GM23338 (cell line): ENCODE measurements around the gene CHST12. TPM values are rescaled to one million over a fixed set of nuclear protein-coding genes. Genes with fewer than 3 reads are reported as not detected.

Experiments used
- EZH2phosphoT487 ChIP-seq: fragments of 200-600 bp; sonication (generic); IDR thresholded peaks from one replicate; pipeline ENCODE4 v1.8.1; 2018; ENCODE audit warnings: antibody characterized with exemption; ENCODE audit not compliant: unreplicated experiment
- STAT1 ChIP-seq: IDR thresholded peaks from one replicate; pipeline ENCODE4 v1.6.1; 2016; ENCODE audit warnings: antibody characterized with exemption; ENCODE audit not compliant: unreplicated experiment
- polyA plus RNA-seq: library from polyadenylated mRNA; unstranded; fragments of >200 nt; fragmentation: Nextera tagmentation; extraction: Ambion mirVana; gene quantifications from 2 replicates; pipeline ENCODE4 v1.2.1, GENCODE V29; 2016
- total RNA-seq: library from RNA; depleted of rRNA; stranded (reverse); fragments of >200 nt; shearing (Covaris generic); gene quantifications from 2 replicates; pipeline ENCODE4 v1.2.3, GENCODE V29; 2014
- TF ChIP-seq, protein P1 (sequence below): IDR thresholded peaks from one replicate; pipeline ENCODE4 v1.6.1; 2018; ENCODE audit warnings: antibody characterized with exemption; ENCODE audit not compliant: unreplicated experiment
- TF ChIP-seq, protein P2 (sequence below): fragments of 250-450 bp; sonication (Bioruptor Pico); IDR thresholded peaks from 2 replicates; pipeline ENCODE4 v1.5.0; 2020; ENCODE audit warnings: mild to moderate bottlenecking, moderate library complexity

The CHST12 gene
- total and polyA plus RNA-seq, 2 experiments from 2014 or later = 10.1 to 14.6 TPM

DNA sequence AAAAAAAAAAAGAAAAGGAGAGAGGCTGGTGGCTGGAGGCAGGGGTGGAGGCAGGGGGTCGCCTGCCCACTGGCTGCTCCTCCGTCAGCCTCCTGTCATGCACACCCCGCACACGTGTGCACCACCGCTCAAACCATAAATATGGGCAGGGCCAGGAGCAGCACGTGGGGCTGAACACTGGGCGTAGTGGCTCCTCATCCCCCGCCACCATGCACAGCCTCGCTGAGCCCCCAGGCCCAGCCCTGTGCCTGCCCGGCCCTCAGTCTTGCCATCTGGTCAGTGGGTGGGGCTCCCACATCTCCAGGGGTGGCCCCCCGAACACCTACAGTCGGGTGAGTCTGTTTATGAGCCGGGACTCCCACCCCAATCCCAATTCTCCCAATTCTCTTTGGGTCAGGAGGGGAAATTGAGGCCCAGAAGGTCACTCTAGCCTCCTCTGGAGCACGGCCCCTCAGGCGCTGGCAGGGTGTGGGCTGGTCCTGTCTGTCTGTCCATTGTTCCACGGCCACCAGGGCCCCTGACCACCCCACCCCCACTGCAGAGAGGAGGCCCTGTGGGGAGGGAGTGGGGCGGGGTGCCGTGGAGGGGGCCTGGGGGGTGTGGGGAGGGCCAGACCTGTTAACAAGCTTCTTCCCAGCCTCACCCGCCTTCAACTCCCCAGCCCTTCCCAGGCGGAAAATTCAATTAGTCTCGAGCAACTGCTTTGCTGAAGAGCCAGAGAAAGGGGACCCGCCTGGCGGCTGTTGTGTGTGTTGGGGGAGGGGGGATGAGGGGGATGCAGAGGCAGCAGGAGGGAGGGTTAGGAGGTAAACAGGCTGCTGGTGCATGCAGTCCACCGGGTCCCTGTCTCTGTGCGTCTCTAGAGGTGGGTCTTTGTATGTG, 92.2 kb downstream of the CHST12 start (continued):
- TF ChIP-seq, protein P1, sequence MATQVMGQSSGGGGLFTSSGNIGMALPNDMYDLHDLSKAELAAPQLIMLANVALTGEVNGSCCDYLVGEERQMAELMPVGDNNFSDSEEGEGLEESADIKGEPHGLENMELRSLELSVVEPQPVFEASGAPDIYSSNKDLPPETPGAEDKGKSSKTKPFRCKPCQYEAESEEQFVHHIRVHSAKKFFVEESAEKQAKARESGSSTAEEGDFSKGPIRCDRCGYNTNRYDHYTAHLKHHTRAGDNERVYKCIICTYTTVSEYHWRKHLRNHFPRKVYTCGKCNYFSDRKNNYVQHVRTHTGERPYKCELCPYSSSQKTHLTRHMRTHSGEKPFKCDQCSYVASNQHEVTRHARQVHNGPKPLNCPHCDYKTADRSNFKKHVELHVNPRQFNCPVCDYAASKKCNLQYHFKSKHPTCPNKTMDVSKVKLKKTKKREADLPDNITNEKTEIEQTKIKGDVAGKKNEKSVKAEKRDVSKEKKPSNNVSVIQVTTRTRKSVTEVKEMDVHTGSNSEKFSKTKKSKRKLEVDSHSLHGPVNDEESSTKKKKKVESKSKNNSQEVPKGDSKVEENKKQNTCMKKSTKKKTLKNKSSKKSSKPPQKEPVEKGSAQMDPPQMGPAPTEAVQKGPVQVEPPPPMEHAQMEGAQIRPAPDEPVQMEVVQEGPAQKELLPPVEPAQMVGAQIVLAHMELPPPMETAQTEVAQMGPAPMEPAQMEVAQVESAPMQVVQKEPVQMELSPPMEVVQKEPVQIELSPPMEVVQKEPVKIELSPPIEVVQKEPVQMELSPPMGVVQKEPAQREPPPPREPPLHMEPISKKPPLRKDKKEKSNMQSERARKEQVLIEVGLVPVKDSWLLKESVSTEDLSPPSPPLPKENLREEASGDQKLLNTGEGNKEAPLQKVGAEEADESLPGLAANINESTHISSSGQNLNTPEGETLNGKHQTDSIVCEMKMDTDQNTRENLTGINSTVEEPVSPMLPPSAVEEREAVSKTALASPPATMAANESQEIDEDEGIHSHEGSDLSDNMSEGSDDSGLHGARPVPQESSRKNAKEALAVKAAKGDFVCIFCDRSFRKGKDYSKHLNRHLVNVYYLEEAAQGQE = no peak
- TF ChIP-seq, protein P2, sequence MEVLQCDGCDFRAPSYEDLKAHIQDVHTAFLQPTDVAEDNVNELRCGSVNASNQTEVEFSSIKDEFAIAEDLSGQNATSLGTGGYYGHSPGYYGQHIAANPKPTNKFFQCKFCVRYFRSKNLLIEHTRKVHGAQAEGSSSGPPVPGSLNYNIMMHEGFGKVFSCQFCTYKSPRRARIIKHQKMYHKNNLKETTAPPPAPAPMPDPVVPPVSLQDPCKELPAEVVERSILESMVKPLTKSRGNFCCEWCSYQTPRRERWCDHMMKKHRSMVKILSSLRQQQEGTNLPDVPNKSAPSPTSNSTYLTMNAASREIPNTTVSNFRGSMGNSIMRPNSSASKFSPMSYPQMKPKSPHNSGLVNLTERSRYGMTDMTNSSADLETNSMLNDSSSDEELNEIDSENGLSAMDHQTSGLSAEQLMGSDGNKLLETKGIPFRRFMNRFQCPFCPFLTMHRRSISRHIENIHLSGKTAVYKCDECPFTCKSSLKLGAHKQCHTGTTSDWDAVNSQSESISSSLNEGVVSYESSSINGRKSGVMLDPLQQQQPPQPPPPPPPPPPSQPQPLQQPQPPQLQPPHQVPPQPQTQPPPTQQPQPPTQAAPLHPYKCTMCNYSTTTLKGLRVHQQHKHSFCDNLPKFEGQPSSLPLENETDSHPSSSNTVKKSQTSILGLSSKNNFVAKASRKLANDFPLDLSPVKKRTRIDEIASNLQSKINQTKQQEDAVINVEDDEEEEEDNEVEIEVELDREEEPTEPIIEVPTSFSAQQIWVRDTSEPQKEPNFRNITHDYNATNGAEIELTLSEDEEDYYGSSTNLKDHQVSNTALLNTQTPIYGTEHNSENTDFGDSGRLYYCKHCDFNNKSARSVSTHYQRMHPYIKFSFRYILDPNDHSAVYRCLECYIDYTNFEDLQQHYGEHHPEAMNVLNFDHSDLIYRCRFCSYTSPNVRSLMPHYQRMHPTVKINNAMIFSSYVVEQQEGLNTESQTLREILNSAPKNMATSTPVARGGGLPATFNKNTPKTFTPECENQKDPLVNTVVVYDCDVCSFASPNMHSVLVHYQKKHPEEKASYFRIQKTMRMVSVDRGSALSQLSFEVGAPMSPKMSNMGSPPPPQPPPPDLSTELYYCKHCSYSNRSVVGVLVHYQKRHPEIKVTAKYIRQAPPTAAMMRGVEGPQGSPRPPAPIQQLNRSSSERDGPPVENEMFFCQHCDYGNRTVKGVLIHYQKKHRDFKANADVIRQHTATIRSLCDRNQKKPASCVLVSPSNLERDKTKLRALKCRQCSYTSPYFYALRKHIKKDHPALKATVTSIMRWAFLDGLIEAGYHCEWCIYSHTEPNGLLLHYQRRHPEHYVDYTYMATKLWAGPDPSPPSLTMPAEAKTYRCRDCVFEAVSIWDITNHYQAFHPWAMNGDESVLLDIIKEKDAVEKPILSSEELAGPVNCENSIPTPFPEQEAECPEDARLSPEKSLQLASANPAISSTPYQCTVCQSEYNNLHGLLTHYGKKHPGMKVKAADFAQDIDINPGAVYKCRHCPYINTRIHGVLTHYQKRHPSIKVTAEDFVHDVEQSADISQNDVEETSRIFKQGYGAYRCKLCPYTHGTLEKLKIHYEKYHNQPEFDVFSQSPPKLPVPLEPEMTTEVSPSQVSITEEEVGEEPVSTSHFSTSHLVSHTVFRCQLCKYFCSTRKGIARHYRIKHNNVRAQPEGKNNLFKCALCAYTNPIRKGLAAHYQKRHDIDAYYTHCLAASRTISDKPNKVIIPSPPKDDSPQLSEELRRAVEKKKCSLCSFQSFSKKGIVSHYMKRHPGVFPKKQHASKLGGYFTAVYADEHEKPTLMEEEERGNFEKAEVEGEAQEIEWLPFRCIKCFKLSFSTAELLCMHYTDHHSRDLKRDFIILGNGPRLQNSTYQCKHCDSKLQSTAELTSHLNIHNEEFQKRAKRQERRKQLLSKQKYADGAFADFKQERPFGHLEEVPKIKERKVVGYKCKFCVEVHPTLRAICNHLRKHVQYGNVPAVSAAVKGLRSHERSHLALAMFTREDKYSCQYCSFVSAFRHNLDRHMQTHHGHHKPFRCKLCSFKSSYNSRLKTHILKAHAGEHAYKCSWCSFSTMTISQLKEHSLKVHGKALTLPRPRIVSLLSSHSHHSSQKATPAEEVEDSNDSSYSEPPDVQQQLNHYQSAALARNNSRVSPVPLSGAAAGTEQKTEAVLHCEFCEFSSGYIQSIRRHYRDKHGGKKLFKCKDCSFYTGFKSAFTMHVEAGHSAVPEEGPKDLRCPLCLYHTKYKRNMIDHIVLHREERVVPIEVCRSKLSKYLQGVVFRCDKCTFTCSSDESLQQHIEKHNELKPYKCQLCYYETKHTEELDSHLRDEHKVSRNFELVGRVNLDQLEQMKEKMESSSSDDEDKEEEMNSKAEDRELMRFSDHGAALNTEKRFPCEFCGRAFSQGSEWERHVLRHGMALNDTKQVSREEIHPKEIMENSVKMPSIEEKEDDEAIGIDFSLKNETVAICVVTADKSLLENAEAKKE (CRISPR knock-in tag) = no peak
- TF ChIP-seq EZH2phosphoT487 = no peak
- no peak for TF ChIP-seq STAT1
